ENCODE measurements around the gene PHLDB2. TPM values are rescaled to one million over a fixed set of nuclear protein-coding genes. Genes with fewer than 3 reads are reported as not detected.

The PHLDB2 gene
- total and polyA plus RNA-seq, 2 of the 13 experiments (the other 11 are each of a cell fraction or from before 2014, with no cell fraction given) = 8.4 to 23.6 TPM

DNA sequence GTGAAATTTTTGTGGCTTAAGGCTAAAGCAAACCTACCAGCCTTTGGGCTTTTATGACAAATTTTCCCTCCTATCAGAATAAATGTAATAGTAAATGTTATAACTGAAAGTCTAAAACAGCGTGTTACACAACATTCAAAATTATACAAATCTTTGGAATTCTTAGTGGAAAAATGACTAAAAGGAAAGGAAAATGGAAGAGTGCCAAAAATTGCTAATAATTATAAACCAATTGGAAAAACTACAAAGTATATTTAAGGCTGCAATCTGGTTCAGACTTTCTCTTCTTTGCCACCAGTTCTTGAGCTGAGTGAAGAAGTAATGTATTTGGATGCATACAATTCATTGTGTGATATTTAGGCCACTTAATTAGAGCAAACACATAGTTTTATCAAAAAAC lies 45.6 kb upstream of the PHLDB2 start:
- CTCF ChIA-PET (ENCODE audit: low intra/inter-chr PET ratio, low total read pairs) = no interaction called here
- no peak for FAIRE-seq

More for the DNA sequence above, 45.6 kb upstream of the PHLDB2 start:
- no peak for DNase-seq (ENCODE audit: low spot score)
- Histone ChIP-seq H2AFZ (ENCODE audit: low read length) (no peak overlapping the region), H3K9me3 (ENCODE audit: low read length) (peaks cover 10% of the 10 kb centered on the region; the same call in 1 of the 2 replicates), H3K4me1 (ENCODE audit: insufficient read depth, low read length) (peaks cover 20% of the 10 kb centered on the region), H3K4me3 (replicated peaks in 1 of 3; ENCODE audit: insufficient read depth in 1 of 3, low read depth in 2 of 3, low read length in 3 of 3) (no peak overlapping the region), H3K36me3 (replicated peaks in 1 of 2; ENCODE audit: control insufficient read depth in 1 of 2, insufficient read depth in 2 of 2, low read length in 2 of 2) (no peaks in the 10 kb centered on the region; a peak in 1 of 5 replicates), H4K20me1 (ENCODE audit: insufficient read depth, low read length) (no peaks in the 10 kb centered on the region; the same call in 1 of the 2 replicates), H3K79me2 (ENCODE audit: insufficient read depth, low read length) (no peaks in the 10 kb centered on the region), H3K27ac (ENCODE audit: extremely low read length, insufficient read depth, low read length) (no peak overlapping the region), H3K9ac (ENCODE audit: insufficient read depth, low read depth, low read length) (no peak overlapping the region), H3K4me2 (ENCODE audit: low read depth, low read length) (no peak overlapping the region), H3K27me3 (ENCODE audit: control insufficient read depth in 1 of 2, insufficient read depth in 2 of 2, low read length in 2 of 2) (no peaks in the 10 kb centered on the region)
- TF ChIP-seq ZNF451 (CRISPR knock-in tag; IDR thresholded peaks at IDR 0.05) (no peak), FOXJ3 (CRISPR knock-in tag; IDR thresholded peaks at IDR 0.05; ENCODE audit: borderline replicate concordance) (no peak), ZNF558 (CRISPR knock-in tag; IDR thresholded peaks at IDR 0.05; ENCODE audit: borderline replicate concordance) (no peak), ASH2L (IDR thresholded peaks at IDR 0.05; ENCODE audit: insufficient read length, low read depth, low read length) (no peak), ZNF484 (CRISPR knock-in tag; IDR thresholded peaks at IDR 0.05; ENCODE audit: borderline replicate concordance, low read depth) (no peak), ATRX (CRISPR knock-in tag; IDR thresholded peaks at IDR 0.05; ENCODE audit: borderline replicate concordance) (no peak), RARG (CRISPR knock-in tag; IDR thresholded peaks at IDR 0.05; ENCODE audit: low read depth) (no peak), HDAC2 (CRISPR knock-in tag; IDR thresholded peaks at IDR 0.05) (no peak), POLR2A (IDR thresholded peaks at IDR 0.05; ENCODE audit: insufficient read depth in 1 of 2, low read depth in 2 of 2, low read length in 2 of 2) (no peak), ISX (CRISPR knock-in tag; conservative IDR thresholded peaks at IDR 0.05) (no peak), MTF2 (CRISPR knock-in tag; IDR thresholded peaks at IDR 0.05; ENCODE audit: borderline replicate concordance) (no peak), ZFP82 (CRISPR knock-in tag; IDR thresholded peaks at IDR 0.05; ENCODE audit: borderline replicate concordance) (no peak)
- TF ChIP-seq, protein P1, sequence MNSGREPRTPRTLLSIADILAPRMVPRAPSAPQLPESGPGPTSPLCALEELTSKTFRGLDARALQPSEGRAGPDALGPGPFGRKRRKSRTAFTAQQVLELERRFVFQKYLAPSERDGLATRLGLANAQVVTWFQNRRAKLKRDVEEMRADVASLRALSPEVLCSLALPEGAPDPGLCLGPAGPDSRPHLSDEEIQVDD (CRISPR knock-in tag; IDR thresholded peaks at IDR 0.05; ENCODE audit: borderline replicate concordance) = no peak
- TF ChIP-seq, protein P2, sequence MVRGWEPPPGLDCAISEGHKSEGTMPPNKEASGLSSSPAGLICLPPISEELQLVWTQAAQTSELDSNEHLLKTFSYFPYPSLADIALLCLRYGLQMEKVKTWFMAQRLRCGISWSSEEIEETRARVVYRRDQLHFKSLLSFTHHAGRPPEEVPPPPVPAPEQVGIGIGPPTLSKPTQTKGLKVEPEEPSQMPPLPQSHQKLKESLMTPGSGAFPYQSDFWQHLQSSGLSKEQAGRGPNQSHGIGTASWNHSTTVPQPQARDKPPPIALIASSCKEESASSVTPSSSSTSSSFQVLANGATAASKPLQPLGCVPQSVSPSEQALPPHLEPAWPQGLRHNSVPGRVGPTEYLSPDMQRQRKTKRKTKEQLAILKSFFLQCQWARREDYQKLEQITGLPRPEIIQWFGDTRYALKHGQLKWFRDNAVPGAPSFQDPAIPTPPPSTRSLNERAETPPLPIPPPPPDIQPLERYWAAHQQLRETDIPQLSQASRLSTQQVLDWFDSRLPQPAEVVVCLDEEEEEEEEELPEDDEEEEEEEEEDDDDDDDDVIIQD (CRISPR knock-in tag; IDR thresholded peaks at IDR 0.05; ENCODE audit: low read depth) = no peak
- TF ChIP-seq, protein P3, sequence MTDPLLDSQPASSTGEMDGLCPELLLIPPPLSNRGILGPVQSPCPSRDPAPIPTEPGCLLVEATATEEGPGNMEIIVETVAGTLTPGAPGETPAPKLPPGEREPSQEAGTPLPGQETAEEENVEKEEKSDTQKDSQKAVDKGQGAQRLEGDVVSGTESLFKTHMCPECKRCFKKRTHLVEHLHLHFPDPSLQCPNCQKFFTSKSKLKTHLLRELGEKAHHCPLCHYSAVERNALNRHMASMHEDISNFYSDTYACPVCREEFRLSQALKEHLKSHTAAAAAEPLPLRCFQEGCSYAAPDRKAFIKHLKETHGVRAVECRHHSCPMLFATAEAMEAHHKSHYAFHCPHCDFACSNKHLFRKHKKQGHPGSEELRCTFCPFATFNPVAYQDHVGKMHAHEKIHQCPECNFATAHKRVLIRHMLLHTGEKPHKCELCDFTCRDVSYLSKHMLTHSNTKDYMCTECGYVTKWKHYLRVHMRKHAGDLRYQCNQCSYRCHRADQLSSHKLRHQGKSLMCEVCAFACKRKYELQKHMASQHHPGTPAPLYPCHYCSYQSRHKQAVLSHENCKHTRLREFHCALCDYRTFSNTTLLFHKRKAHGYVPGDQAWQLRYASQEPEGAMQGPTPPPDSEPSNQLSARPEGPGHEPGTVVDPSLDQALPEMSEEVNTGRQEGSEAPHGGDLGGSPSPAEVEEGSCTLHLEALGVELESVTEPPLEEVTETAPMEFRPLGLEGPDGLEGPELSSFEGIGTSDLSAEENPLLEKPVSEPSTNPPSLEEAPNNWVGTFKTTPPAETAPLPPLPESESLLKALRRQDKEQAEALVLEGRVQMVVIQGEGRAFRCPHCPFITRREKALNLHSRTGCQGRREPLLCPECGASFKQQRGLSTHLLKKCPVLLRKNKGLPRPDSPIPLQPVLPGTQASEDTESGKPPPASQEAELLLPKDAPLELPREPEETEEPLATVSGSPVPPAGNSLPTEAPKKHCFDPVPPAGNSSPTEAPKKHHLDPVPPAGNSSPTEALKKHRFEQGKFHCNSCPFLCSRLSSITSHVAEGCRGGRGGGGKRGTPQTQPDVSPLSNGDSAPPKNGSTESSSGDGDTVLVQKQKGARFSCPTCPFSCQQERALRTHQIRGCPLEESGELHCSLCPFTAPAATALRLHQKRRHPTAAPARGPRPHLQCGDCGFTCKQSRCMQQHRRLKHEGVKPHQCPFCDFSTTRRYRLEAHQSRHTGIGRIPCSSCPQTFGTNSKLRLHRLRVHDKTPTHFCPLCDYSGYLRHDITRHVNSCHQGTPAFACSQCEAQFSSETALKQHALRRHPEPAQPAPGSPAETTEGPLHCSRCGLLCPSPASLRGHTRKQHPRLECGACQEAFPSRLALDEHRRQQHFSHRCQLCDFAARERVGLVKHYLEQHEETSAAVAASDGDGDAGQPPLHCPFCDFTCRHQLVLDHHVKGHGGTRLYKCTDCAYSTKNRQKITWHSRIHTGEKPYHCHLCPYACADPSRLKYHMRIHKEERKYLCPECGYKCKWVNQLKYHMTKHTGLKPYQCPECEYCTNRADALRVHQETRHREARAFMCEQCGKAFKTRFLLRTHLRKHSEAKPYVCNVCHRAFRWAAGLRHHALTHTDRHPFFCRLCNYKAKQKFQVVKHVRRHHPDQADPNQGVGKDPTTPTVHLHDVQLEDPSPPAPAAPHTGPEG (CRISPR knock-in tag; IDR thresholded peaks at IDR 0.05) = no peak
- 98% methylated on average over 1 of the region's 1 CpG for WGBS (ENCODE audit: low lambda C conversion rate)
- in situ Hi-C loops (cut with HindIII; ENCODE audit: extremely low pct_ligation_motif_present, low pct_unique_long_range_greater_than_20kb) (no loop called here), intact Hi-C loops (cut with micrococcal nuclease; ENCODE audit: unreplicated experiment) (no loop called here)
- POLR2A ChIA-PET = no interaction called here
- no peak for ATAC-seq
- no TSS peak for BruUV-seq (replicated peaks)
